Skin of body (tissue), 2 donors: ENCODE measurements around the gene CSTPP1. TPM values are rescaled to one million over a fixed set of nuclear protein-coding genes. Genes with fewer than 3 reads are reported as not detected.

Experiments used
- DNase-seq: peaks from one replicate; lab custom pipeline; 2025; lab: John Stamatoyannopoulos, UW
- total RNA-seq: library from RNA; depleted of rRNA; stranded (reverse); fragments of >200 nt; gene quantifications from one replicate; pipeline ENCODE4 v1.2.3, GENCODE V29; 2014

The CSTPP1 gene, protein sequence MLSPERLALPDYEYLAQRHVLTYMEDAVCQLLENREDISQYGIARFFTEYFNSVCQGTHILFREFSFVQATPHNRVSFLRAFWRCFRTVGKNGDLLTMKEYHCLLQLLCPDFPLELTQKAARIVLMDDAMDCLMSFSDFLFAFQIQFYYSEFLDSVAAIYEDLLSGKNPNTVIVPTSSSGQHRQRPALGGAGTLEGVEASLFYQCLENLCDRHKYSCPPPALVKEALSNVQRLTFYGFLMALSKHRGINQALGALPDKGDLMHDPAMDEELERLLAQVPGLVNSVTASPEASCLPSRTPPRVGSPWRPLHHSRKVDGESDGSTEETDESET
- 20.7 TPM for total RNA-seq

DNA sequence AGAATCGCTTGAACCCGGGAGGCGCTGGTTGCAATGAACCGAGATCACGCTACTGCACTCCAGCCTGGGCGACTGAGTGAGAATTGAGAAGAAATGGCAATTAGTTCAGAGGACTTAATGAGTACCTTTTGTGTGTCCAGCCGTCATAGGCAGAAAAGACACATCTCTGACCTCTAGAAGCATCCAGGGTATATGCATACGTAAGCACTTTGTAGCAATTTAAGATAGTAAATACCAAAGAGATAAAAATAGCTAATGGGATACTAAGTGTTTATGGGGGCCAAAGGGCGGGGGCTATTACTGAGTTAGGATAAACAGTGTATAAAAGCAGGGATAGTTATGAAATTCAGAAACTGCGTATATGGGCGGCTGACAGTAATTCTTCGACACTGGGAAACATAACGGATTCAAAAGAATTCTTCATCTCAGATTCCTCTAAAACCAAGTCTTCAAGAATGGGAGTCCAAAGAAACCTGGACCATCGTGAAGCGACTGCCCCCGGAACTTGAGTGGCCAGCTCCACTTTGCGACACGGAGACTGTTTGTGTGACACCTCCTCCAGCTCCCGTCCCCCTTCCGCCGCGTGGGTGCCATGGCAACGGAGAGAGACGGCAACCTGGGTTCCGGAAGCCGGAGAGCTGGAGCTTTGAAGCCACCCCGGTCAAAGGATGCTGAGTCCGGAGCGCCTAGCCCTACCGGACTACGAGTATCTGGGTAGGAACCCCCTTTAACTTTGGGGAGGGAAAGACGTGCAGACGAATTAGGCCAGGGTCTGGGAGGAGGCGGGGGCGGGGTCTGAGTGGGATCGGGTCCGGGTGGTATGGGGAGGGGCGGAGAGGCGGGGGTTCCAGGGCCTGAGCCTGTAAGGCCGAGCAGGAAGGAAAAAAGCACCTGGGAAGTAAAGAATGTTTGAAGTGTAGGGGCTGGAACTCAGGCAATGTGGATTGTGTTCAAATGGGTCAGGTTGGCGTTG, at the start of gene CSTPP1:
CSTPP1 (plus strand) TSS at position 624 of the 973 bp plus-strand sequence; CDS start at position 669, 45 bp downstream.
- DNase-seq, result peak; percentile 89

DNA sequence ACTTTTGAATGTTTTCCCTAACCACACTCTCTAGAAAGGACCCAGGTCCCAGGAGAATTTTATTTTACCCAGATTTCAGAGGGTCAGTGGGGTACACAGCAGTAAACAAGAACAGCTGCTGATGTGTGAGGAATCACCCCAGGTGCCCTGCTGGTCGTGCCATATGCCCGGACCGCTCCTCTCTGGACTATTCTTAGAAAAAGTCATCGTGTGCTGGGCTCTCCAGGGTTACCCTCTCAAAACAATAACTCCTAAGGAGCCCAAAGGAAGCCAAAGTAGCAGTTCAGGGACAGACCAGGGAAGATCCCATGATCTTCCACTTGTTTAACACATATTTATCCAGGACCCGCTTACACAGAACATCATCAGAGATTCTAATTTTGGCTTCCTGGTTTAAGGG, 47.9 kb upstream of the CSTPP1 start:
- DNase-seq, result no peak

DNA sequence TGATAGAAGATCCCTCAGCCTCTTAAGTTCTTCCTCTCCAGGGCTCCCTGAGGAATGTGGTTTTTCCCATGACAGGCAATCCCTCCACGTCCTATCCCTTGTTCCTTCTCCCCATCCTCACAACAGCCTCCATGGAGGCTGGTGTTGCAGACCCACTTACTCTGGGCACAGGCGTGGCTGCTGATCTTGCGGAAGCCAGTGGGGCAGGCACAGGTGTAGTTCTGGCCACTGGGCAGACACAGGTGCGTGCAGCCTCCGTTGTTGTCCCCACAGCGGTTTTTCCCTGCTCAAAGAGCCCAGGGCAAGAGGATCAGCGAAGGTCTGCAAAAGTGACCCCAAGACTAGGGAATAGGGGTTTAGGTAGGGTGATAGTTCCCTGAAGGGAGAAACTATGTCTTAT, 47.3 kb upstream of the CSTPP1 start:
- no peak for DNase-seq

DNA sequence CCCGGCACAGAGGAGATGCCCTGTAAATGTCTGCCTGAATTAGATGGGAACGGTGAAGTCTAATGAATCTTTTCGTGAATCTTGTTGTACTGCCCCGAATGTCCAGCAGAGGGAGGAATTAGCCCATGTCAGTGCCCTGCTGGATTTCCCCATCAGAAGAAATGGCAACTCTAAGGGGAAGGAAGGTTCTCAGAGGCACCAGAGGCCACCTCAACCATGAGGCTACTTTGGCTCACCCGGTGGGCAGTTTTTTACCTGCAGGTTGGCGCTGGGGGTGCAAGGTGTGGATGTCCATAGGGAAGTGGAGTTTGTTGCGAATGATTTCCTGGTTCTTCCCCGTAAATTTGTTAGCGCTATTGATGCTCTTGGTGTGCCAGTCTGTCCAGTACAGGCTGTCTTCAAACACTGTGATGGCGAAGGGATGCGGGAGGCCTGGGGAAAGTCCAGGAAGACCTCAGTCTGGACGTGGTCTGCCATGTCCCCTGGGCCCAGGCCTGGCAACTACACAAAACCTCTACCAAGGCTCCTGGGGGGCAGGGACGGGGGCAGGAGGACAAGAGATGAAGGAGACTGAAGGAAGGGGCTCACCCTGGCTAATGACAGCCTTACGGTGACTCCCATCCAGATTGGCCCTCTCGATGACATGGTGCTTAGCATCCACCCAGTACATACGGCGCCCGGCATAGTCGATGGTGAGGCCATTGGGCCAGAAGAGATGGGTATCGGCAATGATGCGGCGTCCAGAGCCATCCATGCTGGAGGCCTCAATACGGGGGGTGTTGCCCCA, 46.7 kb upstream of the CSTPP1 start:
- DNase-seq, result peak; percentile 80

DNA sequence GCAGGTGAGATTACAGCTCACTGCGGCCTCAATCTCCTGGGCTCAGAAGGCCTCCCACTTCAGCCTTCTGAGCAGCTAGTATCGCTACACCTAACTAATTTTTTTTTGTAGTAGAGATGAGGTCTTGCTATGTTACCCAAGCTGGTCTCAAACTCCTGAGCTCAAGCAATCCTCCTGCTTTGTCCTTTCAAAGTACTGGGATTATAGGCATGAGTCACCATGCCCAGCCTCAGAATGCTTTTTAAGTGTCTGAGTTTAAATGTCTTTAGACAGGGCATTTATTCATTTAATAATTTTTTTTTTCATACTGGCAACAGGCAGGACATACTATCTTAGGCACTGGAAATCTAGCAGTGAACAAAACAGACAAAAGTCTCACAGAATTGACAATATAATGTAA, 45.9 kb upstream of the CSTPP1 start:
- no peak for DNase-seq

DNA sequence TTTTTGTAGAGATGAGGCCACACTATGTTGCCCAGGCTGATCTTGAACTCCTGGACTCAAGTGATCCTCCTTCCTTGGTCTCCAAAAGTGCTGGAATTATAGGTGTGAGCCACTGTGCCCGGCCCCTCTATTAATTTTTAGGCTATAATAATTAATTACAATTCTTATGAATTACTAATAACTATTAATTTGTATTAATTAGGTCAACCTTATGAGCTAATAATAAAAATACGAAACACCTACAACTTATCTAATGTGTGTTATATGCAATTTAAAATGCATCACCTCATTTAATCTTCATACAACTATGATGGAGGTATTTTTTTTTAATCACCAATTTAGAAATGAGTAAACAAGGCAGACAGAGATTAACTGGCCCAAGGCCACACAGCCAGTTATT, 44.5 kb upstream of the CSTPP1 start:
- DNase-seq, result no peak

DNA sequence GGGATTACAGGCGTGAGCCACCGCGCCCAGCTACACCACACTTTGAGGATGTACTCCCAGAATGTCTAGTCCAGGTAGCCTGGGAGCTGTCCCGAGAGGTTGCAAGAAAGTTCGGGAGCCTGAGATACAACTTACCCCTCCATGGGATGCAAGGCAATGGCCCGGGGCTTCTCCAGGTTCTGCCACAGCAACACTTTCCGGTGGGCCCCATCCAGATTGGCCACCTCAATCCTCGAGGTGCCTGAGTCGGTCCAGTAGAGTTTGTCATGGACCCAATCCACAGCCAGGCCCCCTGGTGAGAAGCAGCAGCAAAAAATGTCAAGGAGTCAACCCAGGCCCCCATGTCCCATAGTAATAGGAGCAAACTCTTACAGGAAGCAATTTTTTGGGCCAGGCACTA, 43.7 kb upstream of the CSTPP1 start:
- DNase-seq, result no peak

DNA sequence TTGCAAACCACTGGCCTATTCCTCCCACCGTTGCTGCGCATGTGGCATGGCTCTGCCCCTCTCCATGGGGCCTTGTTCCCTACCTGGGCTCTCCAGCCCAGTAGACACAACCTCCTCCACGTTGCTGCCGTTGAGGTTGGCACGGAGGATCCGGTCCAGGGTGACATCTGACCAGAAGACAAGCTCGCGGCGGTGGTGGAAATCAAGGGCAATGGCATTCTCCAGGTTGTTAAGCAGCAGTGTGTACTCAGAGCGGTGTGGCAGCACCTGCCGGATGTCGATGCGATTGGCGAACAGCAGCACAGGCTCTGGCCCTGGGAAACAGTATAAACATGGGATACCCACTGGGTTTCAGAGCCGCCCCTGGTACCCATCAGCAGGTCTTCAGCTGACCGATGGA, 42.1 kb upstream of the CSTPP1 start:
- no peak for DNase-seq

DNA sequence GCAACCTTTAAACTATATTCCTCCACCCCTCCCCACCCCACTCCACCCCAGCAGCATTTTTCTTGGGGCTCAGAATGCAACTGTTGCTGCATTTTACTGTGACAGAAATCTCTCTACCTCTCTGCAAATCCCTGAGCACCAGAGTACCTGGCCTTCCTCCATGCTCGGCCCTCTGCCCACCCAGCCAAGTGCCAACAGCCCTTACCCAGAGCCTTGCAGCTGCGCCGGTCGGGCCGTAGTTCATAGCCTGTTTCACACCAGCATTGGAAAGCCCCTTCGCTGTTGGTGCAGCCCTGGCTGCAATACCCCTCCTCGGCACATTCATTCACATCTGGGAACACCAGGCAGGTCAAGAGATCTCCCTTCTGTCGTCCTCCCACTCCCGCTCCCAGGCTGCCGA, 41.6 kb upstream of the CSTPP1 start:
- DNase-seq, result no peak

DNA sequence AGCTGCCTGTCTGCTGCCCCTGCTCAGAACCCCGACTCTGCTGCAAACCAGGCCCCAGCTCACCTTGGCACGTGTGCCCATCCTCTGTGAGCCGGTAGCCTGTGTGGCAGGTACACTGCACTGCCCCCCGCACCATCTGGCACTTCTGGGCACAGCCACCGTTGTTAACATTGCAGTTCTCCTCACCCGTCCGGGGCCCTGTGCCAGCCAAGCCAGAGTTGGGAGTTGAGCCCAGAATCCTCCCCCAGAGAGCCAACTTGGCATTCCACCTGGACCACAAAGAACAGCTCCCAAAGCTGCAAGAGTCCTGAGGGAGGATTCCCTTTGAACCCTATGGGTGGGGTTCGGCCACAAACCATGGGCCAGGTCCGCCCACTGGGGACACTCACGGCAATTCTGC, 40.7 kb upstream of the CSTPP1 start:
- no peak for DNase-seq

DNA sequence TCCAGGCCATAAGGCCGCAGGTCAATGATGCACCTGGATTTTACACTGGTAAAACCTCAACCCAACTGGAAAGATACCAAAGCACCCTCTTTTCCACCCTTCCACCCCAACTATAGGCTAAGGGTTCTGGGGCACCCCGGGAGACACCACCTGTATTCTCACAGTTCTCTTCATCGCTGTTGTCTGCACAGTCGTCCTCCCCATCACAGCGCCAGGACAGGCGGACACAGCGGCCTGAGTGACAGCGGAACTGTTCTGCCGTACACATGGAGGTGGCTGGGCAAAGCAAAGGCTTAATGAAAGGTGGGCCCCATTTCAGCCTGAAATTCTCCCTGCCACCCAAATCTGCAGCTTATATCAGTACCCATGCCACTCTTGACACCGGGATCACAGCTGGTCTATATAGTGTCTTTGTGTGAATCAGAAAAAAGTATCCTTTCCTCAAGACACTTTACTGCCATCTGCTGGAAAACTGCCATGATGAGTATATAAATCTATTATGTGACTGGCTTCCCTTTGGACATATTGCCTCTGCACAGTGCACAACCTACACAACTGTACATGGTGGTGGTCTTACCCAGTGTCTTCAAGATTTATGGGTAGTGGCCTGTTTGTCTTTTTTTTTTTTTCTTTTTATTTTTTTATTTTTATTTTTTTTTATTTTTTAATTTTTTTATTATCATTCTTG, 39.7 kb upstream of the CSTPP1 start:
- no peak for DNase-seq

DNA sequence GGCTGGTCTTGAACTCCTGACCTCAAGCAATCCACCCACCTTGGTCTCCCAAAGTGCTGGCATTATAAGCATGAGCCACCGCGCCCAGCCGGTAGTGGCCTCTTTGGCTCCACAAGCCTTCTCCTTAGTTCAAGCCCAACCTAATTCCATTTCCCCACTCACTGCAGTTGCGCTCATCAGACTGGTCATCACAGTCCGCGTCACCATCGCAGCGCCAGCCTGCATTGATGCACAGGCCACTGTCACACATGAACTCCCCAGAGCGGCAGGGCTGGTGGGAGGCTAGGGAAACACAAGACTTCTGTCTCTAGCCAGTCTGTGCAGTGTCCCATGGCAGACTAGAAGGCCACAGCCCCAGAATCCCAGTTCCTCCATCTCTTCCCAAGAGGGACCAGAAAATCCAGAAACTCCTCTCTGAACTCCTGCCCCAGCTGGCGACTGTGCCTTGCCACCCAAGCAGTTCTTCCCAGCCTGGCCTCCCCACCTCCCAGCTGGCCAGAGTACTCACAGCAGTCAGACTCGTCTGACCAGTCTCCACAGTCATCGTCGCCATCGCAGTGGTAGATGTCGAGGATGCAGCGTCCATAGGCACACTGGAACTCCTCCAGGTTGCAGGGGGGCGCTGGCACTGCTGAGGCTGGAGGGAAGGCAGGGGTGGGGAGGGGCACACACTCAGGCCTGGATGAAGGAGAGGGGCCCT, 38.0 kb upstream of the CSTPP1 start:
- DNase-seq, result no peak

DNA sequence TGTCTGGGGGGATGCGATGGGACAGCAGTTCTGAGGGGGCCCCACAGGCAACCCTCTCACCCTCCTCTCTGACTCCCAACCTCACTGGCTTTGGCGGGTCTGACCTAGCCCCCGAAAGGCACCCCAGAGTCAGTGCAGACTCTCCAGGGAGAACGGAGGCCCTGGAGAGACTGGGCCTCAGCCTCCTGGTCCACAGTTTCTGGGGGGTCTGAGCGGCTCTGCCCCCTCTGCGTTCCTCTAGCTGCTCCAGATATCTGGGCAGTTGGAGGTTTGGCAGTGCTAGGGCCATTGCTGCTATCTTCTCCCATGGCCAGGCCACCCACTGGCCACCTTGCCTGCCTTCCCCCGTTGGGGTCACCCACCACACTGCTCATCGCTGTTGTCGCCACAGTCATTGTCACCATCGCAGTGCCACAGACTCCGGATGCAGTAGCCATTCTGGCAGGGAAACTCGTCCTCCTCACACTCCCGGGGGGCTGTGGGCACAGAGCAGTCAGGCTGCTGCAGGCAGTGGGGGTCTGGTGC, 37.0 kb upstream of the CSTPP1 start:
- no peak for DNase-seq

DNA sequence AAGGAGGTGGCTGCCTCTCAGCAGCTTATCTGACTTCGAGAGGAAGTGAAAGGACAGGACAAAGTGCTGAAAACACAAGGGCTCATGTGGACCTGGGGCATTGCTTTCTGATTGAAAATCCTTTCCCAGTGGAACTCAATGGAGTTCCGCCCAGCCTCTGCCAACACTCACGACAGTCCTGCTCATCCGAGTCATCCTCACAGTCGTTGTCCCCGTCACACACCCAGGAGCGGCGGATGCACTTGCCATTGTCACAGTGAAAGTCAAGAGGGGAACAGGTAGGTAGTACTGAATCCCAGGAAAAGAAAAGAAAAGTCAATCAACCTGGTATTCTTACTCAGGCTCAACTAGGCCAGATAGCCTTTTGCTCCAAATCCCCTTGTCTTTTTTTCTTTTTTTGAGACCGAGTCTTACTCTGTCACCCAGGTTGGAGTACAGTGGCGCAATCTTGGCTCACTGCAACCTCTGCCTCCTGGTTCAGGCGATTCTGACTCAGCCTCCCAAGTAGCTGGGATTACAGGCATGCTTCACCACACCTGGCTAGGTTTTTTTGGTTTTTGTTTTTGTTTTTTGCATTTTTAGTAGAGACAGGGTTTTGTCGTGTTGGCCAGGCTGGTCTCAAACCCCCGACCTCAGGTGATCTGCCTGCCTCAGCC, 36.3 kb upstream of the CSTPP1 start:
- DNase-seq, result no peak

DNA sequence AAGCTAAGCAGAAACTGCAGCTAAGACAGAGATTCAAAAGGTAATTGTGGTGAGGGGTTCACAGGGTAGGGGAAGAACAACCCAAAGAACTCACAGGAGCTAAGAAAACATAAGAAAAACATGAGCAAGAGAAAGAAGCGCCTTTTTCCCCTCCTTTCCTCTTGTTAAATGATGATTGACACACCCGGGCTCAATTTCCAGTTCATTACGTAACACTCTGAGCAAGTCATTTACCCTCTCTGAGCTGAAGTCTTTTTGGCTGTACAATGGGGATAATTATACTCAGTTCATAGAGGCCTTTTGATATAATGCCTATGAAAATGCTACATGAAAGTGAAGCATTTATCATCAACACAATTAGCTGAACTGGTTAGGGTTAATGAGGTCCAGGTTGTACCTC, 35.4 kb upstream of the CSTPP1 start:
- no peak for DNase-seq

DNA sequence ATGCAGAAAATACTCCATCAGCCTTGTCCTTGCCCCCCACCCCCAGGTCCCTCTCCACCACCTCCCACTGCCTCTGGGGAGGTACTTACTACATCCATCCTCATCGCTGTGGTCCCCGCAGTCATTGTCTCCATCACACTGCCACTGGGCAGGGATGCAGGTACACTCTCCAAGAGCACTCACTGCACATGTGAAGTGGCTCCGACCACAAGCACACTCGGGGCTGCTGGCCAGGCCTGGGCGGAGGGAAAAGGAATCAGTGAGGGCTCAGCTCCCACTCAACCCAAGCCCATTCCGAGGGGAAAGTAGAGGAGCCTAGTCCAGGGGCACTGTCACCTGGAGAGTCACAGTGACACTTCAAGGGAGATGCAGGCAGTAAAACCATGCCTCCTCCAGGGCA, 33.9 kb upstream of the CSTPP1 start:
- DNase-seq, result no peak

DNA sequence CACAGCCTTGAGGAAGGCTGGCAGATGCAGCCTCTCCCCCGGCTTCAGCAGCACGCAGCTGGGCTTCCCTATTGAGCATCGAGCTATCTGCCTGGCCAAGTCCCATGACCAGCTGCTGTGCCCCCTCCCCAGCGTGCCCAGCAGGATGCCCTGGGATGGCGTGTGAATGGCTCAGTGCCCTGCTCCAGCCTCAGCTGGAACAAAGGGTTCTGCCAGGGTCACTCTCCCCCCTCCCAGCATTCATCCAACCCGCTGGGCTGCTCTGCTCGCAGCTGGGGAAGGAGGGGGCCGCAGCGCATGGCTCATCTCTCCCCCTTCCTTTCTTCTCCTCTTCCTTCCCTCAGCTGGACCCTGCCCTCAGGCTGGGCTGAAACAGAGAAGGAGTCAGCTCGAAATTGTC, 32.7 kb upstream of the CSTPP1 start:
- DNase-seq, result no peak

DNA sequence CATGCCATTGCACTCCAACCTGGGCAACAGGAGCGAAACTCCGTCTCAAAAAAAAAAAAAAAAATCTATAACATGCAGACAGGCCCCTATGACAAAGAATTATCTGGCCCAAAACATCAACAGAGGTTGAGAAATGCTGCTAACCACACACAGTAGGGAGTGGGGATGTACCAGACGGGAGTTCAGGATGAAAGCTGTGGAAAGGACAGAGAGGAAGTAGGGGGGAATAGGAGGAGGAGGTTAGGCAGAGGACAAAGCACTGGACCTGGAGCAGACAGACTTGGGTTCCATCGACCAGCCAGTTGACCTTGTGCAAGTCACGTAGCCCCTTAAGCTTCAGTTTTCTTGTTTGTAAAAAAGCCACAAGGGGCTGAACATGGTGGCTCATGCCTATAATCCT, 30.8 kb upstream of the CSTPP1 start:
- no peak for DNase-seq

DNA sequence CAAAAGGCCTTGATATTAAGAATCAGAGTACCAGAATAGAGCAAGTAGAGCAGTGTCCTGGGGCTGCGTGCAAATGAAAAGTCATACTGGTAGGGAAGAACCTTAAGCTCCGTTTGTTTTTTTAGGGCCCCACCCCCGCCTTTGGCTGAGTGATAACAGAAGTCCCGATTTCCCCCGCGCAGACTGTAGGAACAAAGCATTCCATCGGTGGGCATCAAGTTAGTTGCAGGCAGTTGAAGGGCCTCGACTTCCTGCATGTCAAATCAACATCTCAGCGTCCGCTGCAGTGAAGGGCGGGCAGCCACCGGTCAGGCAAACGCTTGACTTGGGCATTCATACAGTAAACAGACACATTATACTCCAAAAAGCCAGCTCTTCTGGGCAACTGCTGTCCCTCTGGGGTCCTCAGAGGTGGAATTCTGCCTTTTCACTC, 29.9 kb upstream of the CSTPP1 start:
- no peak for DNase-seq

DNA sequence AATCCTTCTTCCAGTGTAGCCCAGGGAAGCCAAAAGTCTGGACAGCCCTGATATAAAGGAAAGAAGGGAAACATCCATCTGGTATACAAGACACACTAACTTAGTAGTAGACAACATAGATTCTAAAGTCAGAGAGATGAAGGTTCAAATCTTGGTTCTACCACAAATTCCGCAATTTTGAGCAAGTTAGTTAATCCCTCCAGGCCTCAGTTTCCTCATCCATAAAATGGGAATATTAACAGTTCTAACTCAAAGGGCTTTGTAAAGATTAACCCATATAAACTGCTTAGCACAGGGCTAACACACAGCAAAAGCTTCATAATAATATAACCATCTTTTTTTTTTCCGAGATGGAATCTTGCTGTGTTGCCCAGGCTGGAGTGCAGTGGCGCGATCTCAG, 29.0 kb upstream of the CSTPP1 start:
- no peak for DNase-seq
